Activated T-helper 1 cell treated with Interleukin-2 at 50 U/mL for 16 hours (primary cell): ENCODE results near the gene GDF15.

Experiments
- DNase-seq: peaks from one replicate; pipeline ENCODE4 v3.0.0-alpha.2; 2020; ENCODE audit warnings: low read depth

The GDF15 gene

GRCh38 chr19:18419195-18419698, 33.3 kb downstream of the GDF15 start, which contains the start of gene SSBP4:
Gene SSBP4, plus strand, starts transcription at chr19:18419398. Its CDS starts 251 bp downstream, at chr19:18419649.
- DNase-seq: peak; percentile 54

GRCh38 chr19:18419699-18420460, 33.9 kb downstream of the GDF15 start:
- no peak for DNase-seq

- DNase-seq: no peak
These were observed 35.0 kb downstream of the GDF15 start for GRCh38 chr19:18420930-18421329.

- DNase-seq: no peak
These were observed 35.5 kb downstream of the GDF15 start for GRCh38 chr19:18421371-18421959.

GRCh38 chr19:18422530-18423191, 36.7 kb downstream of the GDF15 start:
- no peak for DNase-seq

- no peak for DNase-seq
These were observed 37.5 kb downstream of the GDF15 start for GRCh38 chr19:18423258-18424020.

GRCh38 chr19:18424122-18424889, 38.3 kb downstream of the GDF15 start:
- DNase-seq: no peak

- DNase-seq: no peak
These were observed 39.0 kb downstream of the GDF15 start for GRCh38 chr19:18424890-18425514.

GRCh38 chr19:18425515-18426415, 39.8 kb downstream of the GDF15 start:
- no peak for DNase-seq

GRCh38 chr19:18426416-18426767, 40.4 kb downstream of the GDF15 start:
- no peak for DNase-seq

- no peak for DNase-seq
These were observed 41.3 kb downstream of the GDF15 start for GRCh38 chr19:18427080-18427742.

GRCh38 chr19:18427743-18428113, 41.8 kb downstream of the GDF15 start:
- no peak for DNase-seq

- DNase-seq: no peak
These were observed 42.3 kb downstream of the GDF15 start for GRCh38 chr19:18428173-18428786.

- DNase-seq: peak; percentile 75
These were observed 43.1 kb downstream of the GDF15 start for GRCh38 chr19:18428787-18429674.

GRCh38 chr19:18429717-18430416, 43.9 kb downstream of the GDF15 start:
- no peak for DNase-seq

- DNase-seq: no peak
These were observed 44.6 kb downstream of the GDF15 start for GRCh38 chr19:18430417-18431144.
